Measurements from ENCODE around the gene ZP3.
"Not testable (repeated sequence)": the region's sequence is repeated elsewhere in the genome, so short reads cannot be mapped to it uniquely, and the experiment has no call there.

ZP3 gene

DNA sequence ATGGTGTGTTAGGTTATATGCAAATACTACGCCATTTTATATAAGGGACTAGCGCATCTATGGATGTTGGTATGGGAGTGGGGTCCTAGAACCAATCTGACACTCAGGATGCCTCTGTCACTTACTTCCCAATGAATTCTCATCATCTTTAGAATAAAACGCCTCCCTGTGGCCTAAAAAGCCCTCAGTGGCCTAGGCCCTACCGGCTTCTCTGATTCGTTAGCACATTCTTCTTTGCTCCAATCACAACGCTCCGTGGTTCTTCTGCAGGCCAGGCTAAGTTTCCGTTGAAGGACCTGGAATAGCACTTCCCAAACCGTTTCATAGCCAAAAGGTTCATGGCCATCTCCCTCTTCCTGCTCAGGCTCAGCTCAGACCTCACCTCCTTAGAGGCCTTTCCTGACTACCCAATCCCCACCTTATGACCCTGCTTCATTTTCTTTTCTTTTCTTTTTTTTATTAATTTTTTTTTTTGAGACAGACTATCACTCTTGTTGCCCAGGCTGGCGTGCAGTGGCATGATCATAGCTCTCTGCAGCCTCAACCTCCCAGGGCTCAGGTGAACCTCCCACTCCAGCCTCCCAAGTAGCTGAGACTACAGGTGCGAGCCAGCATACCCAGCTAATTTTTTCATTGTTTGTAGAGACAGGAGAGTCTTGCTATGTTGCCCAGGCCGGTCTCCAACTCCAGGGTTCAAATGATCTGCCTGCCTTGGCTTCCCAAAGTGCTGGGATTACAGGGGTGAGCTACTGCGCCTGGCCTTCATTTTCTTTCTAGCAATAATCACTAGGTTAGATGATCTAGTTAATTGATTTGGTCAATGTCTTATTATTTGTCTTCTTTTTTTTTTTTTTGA, 41.4 kb upstream of the ZP3 start:
- Histone ChIP-seq H3K4me3 (replicated peaks; ENCODE audit: low read depth, low read length) (no peak overlapping the region), H3K36me3 (ENCODE audit: control insufficient read depth, insufficient read depth, low read length) (no peaks in the 10 kb centered on the region), H3K27me3 (replicated peaks; ENCODE audit: control insufficient read depth, insufficient read depth, low read length) (no peaks in the 10 kb centered on the region)
- no peak for TF ChIP-seq CTCF (IDR thresholded peaks at IDR 0.05; ENCODE audit: insufficient read depth, low read length, poor library complexity, severe bottlenecking)
- no peak for DNase-seq (ENCODE audit: extremely low read depth, insufficient read length)

DNA sequence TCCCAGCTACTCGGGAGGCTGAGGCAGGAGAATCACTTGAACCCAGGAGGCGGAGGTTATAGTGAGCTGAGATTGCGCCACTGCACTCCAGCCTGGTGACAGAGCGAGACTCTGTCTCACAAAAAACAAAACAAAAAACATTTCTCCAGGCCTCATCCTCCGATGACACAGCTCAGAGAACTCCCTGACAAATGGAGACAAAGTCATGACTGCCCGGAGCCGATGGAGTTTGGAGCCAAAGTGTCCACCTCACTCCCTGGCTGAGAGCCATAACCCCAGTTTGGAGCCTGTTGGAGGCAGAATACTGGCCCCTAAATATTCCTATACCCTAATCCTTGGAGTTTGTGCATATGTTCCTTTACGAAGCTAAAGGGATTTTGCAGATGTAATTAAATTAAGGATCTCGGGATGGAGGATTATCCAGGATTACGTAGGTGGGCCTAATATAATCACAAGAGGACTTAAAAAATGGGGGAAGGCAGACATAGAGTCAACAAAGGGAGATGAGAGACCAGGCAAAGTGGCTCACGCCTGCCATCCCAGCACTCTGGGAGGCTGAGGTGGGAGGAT, 38.0 kb upstream of the ZP3 start:
- TF ChIP-seq CTCF (IDR thresholded peaks at IDR 0.05; ENCODE audit: insufficient read depth, low read length, poor library complexity, severe bottlenecking) = no peak
- no peaks in the 10 kb centered on the region for H3K27me3 ChIP-seq (replicated peaks; ENCODE audit: control insufficient read depth, insufficient read depth, low read length)
- no peak overlapping the region for H3K4me3 ChIP-seq (replicated peaks; ENCODE audit: low read depth, low read length)
- H3K36me3 ChIP-seq (ENCODE audit: control insufficient read depth, insufficient read depth, low read length) = no peaks in the 10 kb centered on the region
- DNase-seq (ENCODE audit: extremely low read depth, insufficient read length) = no peak

DNA sequence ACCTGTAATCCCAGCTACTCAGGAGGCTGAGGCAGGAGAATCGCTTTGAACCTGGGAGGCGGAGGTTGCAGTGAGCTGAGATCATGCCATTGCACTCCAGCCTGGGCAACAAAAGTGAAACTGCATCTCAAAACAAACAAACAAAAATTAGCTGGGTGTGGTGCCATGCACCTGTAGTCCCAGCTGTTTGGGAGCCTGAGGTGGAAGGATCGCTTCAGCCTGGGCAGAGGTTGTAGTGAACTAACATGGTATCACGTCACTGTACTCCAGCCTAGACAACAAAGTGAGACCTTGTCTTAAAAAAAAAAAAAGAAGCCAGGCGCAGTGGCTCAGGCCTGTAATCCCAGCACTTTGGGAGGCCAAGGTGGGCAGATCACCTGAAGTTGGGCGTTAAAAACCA, 37.0 kb upstream of the ZP3 start:
- not testable (repeated sequence) for H3K4me3 ChIP-seq (replicated peaks; ENCODE audit: low read depth, low read length); H3K36me3 ChIP-seq (ENCODE audit: control insufficient read depth, insufficient read depth, low read length); H3K27me3 ChIP-seq (replicated peaks; ENCODE audit: control insufficient read depth, insufficient read depth, low read length); DNase-seq (ENCODE audit: extremely low read depth, insufficient read length)

DNA sequence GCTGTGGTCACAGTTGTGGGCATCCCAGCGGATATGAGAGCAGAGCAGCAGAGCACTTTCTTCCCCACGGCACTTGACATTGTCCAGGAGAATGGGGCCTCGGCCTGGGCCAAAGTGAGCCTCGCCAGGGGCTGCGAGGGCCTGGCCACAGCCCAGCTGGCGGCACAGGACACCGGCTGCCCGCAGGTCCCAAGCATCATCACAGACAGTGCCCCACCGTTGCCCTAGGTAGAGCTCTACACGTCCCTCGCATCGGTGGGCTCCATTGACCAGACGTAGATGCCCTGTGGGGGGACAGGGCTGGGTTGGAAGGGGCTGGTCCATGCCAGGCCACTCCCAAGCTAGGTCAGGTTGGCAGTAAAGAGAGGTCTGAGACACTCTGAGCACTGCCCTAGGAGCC, 34.7 kb upstream of the ZP3 start:
- H3K4me3 ChIP-seq (replicated peaks; ENCODE audit: low read depth, low read length) = no peak overlapping the region
- H3K36me3 ChIP-seq (ENCODE audit: control insufficient read depth, insufficient read depth, low read length) = no peaks in the 10 kb centered on the region
- no peak for DNase-seq (ENCODE audit: extremely low read depth, insufficient read length)
- H3K27me3 ChIP-seq (replicated peaks; ENCODE audit: control insufficient read depth, insufficient read depth, low read length) = no peaks in the 10 kb centered on the region
- no peak for TF ChIP-seq CTCF (IDR thresholded peaks at IDR 0.05; ENCODE audit: insufficient read depth, low read length, poor library complexity, severe bottlenecking)

GRCh38 chr7:76392531-76393115, 32.1 kb upstream of the ZP3 start:
- no peak for TF ChIP-seq CTCF (IDR thresholded peaks at IDR 0.05; ENCODE audit: insufficient read depth, low read length, poor library complexity, severe bottlenecking)
- no peak for DNase-seq (ENCODE audit: extremely low read depth, insufficient read length)

More at GRCh38 chr7:76392531-76393115, 32.1 kb upstream of the ZP3 start:
- Histone ChIP-seq H3K4me3 (replicated peaks; ENCODE audit: low read depth, low read length) (peak overlapping the region; percentile 45), H3K27me3 (replicated peaks; ENCODE audit: control insufficient read depth, insufficient read depth, low read length) (no peaks in the 10 kb centered on the region), H3K36me3 (ENCODE audit: control insufficient read depth, insufficient read depth, low read length) (no peaks in the 10 kb centered on the region)

Data from GM06990 (cell line).